Pons (tissue), 1 donor: ENCODE measurements around the gene CDH18.

Source experiments
- DNase-seq: peaks from one replicate; pipeline ENCODE4 v3.0.0-alpha.2; 2016; ENCODE audit warnings: low spot score

Gene CDH18

GRCh38 chr5:19584131-19584530, 403.9 kb downstream of the CDH18 start:
- no peak for DNase-seq

DNA sequence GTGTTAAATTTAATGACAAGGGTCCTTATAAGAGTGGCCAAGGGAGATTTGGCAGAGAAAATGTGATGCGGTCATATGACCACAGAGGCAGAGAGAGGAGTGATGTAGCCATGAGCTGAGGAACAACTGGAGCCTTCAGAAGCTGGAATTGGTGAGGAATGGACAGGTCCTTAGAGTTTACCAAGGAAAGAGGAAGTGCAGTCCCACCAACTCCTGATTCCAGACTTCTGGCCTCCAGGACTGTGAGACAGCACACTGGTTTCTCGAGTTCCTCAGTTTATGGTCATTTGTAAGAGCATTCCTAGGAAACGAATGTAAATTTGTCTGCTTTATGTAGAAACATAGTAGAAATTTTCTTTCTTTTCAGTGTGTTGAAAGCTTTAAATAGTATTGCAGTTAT, 410.1 kb downstream of the CDH18 start:
- DNase-seq = no peak

DNA sequence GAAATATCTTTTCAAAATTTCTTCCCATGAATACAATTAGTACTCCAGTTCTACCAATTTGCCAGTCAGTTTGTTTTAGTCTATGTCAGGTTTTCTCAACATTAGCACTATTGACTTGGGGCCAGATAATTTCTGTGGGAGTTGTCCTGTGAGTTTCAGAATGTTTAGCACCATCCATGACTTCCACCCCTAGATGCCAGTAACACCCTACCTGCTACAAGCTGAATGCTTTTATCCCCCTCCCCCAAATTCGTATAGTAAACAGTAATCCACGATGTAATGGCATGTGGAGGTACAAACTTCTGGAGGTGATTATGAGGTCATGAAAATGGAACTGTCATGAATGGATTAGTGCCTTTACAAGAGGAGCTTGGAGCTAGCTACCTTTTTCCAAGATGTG, 420.0 kb downstream of the CDH18 start:
- DNase-seq = no peak

- no peak for DNase-seq
Observed at GRCh38 chr5:19565466-19565865, 422.5 kb downstream of the CDH18 start.

- peak; percentile 4 for DNase-seq
Observed at GRCh38 chr5:19564036-19564435, 424.0 kb downstream of the CDH18 start.

DNA sequence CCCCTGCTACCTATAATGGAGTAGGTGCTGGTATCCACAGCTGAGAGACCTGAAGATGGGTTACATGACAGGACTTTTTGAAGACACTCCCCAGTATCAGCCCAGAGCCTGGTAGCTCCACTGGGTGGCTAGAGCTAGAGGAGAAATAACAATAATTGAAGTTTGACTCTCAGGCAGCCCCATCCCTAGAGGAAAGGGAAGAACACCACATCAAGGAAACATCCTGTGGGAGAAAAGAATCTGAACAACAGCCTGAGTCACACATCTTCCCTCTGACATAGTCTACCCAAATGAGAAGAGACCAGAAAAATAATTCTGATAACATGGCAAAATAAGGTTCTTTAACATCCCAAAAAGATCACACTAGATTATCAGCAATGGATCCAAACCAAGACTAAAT, 432.1 kb downstream of the CDH18 start:
- no peak for DNase-seq

DNA sequence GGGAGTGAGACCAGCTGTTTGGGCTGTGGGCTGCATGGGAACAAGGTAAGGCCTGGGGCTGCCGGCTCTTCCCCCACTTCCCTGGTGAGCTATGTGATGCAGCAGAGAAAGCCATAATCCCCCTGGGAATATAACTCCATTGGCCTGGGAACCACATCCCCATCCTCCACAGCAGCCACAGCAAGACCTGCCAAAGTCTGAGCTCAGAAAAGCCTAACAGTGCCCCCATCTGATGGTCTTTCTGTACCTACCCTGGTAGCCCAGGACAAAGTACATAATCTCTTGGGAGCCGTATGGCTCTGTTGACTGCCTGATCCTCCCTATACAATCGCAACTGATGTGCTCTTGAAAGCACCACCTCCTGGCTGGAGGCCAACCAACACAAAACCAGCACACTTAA, 432.6 kb downstream of the CDH18 start:
- DNase-seq = no peak

GRCh38 chr5:19554524-19554923, 433.5 kb downstream of the CDH18 start:
- no peak for DNase-seq

DNA sequence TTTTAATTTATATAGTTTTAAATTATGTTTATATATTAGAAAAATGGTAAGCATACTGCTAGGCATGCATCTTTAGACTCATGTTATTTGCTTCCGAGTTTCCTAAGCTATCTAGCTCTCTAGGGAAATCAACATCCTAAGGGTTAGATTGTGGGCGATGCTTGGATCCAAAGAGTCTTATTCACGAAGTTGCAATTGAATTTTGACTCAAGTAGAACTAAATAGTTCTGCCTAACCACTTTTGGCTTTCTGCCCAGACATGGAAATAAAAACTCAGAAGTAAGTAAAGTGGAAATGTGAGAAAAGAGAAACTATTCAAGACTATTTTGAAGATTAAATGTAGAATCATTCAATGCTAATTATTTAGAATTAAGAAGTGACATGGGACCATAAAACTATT, 440.4 kb downstream of the CDH18 start:
- DNase-seq = no peak

GRCh38 chr5:19546521-19546920, 441.5 kb downstream of the CDH18 start:
- no peak for DNase-seq

GRCh38 chr5:19538607-19539006, 449.4 kb downstream of the CDH18 start:
- DNase-seq = no peak

DNA sequence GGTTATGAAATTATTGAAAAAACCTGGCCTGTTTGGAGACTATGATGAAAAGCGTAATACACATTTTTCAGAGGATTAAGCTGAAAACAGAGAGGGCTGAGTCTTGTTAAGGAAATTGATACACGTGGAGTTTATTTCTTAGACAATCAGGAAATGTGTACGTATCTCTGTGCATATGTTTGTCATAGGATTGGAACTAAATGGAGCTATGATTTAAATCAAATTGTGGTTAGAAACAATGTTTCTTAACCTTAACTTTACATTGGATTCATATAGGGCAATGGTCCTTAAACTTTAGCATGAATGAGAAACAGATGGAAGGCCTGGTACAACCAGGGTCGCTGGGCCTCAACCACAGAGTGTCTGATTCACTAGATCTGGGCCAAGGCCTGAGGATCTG, 451.6 kb downstream of the CDH18 start:
- DNase-seq = no peak

GRCh38 chr5:19534751-19535150, 453.2 kb downstream of the CDH18 start:
- no peak for DNase-seq

DNA sequence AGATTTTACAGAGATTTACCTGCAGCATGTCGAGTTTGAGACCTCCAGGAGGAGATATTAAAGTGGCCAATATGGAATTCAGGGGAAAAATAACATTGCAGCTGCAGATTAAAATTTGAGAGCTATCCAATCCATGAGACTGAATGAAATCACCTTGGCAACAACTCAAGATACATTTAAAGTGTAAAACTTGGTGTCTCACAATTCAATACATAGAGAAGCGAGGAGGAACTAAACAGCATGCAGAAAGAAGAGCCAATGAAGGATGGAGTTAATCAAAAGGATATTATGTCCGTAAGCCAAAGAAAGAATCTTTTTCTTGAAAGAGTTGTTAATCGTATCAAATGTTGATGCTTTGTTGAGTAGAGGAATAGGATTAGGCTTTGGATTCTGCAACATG, 455.1 kb downstream of the CDH18 start:
- DNase-seq = no peak

GRCh38 chr5:19531374-19531952, 456.5 kb downstream of the CDH18 start:
- no peak for DNase-seq

- DNase-seq = no peak
Observed at GRCh38 chr5:19519448-19519847, 468.6 kb downstream of the CDH18 start.

GRCh38 chr5:19498852-19499251, 489.1 kb downstream of the CDH18 start:
- no peak for DNase-seq

DNA sequence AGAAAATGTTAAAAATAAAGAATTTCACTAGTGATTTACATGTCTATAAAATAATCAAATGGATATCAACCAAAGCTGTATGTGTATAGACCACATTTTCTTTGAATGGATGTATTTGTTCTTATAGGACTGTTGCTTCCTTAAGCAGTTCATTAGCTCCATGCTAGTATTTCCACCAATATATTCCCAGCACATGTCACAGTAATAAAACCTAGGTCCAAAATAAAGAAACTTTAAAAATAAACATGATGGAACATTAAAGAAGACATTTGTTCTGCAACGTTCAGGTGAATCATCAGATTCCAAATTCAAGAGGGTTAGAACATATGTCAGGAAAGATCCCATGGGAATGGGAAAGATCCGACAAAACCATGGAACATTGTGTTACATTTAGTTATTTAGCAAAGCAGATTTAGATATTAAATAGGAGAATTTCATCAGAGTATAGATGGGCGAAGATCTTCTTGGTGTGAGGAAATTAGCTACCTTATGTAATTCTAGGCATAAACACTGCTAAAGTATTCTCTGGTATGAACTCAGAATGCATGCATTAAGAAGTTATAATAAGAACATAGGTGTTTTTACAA, 490.7 kb downstream of the CDH18 start:
- no peak for DNase-seq

DNA sequence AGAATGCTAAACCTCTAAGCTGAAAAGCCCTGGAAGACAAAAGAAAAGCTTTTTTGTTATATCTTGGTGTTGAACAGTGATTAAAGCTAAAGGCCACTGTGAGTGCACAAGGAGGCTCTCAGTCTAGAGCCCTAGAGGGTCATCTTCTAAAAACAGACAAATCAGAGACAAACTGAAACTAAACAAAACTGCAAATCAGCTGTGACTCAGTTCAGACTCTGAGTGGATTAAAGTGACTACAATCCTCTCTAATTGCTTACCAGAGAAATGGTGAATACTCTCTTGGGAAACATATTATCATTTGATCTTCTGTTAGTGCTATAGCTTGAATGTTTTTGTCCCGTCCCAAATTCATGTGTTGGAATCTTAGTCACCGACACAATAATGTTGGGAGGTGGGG, 491.9 kb downstream of the CDH18 start:
- no peak for DNase-seq

- DNase-seq = no peak
Observed at GRCh38 chr5:19492861-19493260, 495.1 kb downstream of the CDH18 start.

DNA sequence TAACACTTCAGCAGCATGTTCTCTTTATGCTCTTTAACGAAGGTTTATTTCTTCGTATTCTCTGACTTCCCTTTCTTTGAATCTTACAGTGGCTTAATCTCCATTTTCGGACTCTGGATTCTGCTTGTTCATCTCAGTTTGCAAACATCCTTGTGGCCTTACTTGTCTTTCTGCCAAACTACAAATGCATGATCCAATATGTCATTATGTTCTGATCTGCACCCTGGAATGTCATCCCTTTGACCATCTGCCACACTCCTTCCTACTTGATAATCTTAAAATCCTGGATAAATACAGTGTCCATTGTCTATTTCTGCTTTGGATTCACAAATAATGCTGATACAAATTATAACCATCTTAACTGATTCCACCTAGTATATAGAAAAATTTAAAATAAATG, 499.2 kb downstream of the CDH18 start:
- peak; percentile 4 for DNase-seq

GRCh38 chr5:19487480-19487879, 500.5 kb downstream of the CDH18 start:
- no peak for DNase-seq

DNA sequence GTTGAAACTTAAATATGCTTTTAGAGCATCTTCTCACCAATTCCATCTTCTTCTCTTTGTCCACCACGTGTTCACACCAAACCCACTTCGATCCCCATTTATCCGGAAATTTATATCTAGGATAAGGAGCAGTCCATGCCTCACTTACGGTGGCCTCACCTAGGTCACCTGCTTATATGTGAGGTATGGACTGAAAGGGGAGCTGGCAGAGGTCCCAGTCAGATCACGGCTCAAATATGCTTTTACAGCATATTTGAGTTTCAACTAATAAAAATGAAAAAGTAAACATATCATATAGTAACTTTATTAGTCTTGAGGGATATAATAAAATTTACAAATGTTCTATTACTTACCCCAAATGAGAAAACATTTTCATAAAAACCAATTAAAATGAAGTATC, 508.4 kb downstream of the CDH18 start:
- no peak for DNase-seq

- DNase-seq = no peak
Observed at GRCh38 chr5:19462019-19462418, 526.0 kb downstream of the CDH18 start.
